Mucosa of stomach (tissue), 1 donor: Measurements from ENCODE around the gene CYP3A7.
"Not testable (repeated sequence)": the region's sequence is repeated elsewhere in the genome, so short reads cannot be mapped to it uniquely, and the experiment has no call there.

Experiments used
- H3K27me3 ChIP-seq: one replicate; pipeline ENCODE4 v1.7.0; 2013; ENCODE audit warnings: mild to moderate bottlenecking, low read length; ENCODE audit not compliant: control insufficient read depth, insufficient read depth
- H3K36me3 ChIP-seq: one replicate; pipeline ENCODE4 v1.7.0; 2013; ENCODE audit warnings: low read length; ENCODE audit not compliant: control insufficient read depth, insufficient read depth
- H3K4me1 ChIP-seq: one replicate; pipeline ENCODE4 v1.7.0; 2013; ENCODE audit warnings: mild to moderate bottlenecking, low read length; ENCODE audit not compliant: control insufficient read depth, insufficient read depth
- H3K4me3 ChIP-seq: one replicate; pipeline ENCODE4 v1.7.0; 2013; ENCODE audit warnings: low read length
- H3K9ac ChIP-seq: one replicate; pipeline ENCODE4 v1.7.0; 2013; ENCODE audit warnings: mild to moderate bottlenecking, low read length, moderate library complexity
- H3K9me3 ChIP-seq: one replicate; pipeline ENCODE4 v1.7.0; 2013; ENCODE audit warnings: mild to moderate bottlenecking, low read length, moderate library complexity; ENCODE audit not compliant: control insufficient read depth
- donor health status: Pancreatic carcinoma.

Gene CYP3A7

GRCh38 chr7:99693427-99694200 is 41.4 kb downstream of the CYP3A7 start:
- Histone ChIP-seq H3K36me3 (no peaks in the 10 kb centered on the region), H3K9ac (no peak overlapping the region), H3K27me3 (no peaks in the 10 kb centered on the region), H3K4me3 (no peak overlapping the region), H3K4me1 (peaks cover 27% of the 10 kb centered on the region), H3K9me3 (no peaks in the 10 kb centered on the region)

- no peaks in the 10 kb centered on the region for H3K27me3 ChIP-seq
- H3K36me3 ChIP-seq = no peaks in the 10 kb centered on the region
- H3K4me3 ChIP-seq = no peak overlapping the region
- H3K4me1 ChIP-seq = peaks cover 25% of the 10 kb centered on the region
- H3K9me3 ChIP-seq = no peaks in the 10 kb centered on the region
- H3K9ac ChIP-seq = no peak overlapping the region
These were observed 41.9 kb downstream of the CYP3A7 start for GRCh38 chr7:99693100-99693426.

GRCh38 chr7:99692563-99692962 is 42.4 kb downstream of the CYP3A7 start:
- H3K4me3 ChIP-seq, H3K9ac ChIP-seq: not testable (repeated sequence)

GRCh38 chr7:99691658-99692057 is 43.3 kb downstream of the CYP3A7 start:
- not testable (repeated sequence) for H3K4me3 ChIP-seq, H3K27me3 ChIP-seq
- peaks cover 18% of the 10 kb centered on the region for H3K4me1 ChIP-seq

More at GRCh38 chr7:99692563-99692962, 42.4 kb downstream of the CYP3A7 start:
- H3K9me3 ChIP-seq, H3K27me3 ChIP-seq, H3K36me3 ChIP-seq: not testable (repeated sequence)
- H3K4me1 ChIP-seq = peaks cover 20% of the 10 kb centered on the region

GRCh38 chr7:99690918-99691317 is 44.1 kb downstream of the CYP3A7 start:
- not testable (repeated sequence) for H3K9me3 ChIP-seq

More at GRCh38 chr7:99691658-99692057, 43.3 kb downstream of the CYP3A7 start:
- not testable (repeated sequence) for H3K9ac ChIP-seq, H3K36me3 ChIP-seq, H3K9me3 ChIP-seq

GRCh38 chr7:99685871-99686608 is 49.0 kb downstream of the CYP3A7 start:
- H3K36me3 ChIP-seq, H3K9me3 ChIP-seq, H3K4me1 ChIP-seq, H3K27me3 ChIP-seq, H3K9ac ChIP-seq, H3K4me3 ChIP-seq: not testable (repeated sequence)

More at GRCh38 chr7:99690918-99691317, 44.1 kb downstream of the CYP3A7 start:
- H3K27me3 ChIP-seq, H3K36me3 ChIP-seq, H3K4me3 ChIP-seq, H3K9ac ChIP-seq: not testable (repeated sequence)
- H3K4me1 ChIP-seq = peaks cover 22% of the 10 kb centered on the region

- H3K27me3 ChIP-seq = no peaks in the 10 kb centered on the region
- peaks cover 8% of the 10 kb centered on the region for H3K4me1 ChIP-seq
- no peaks in the 10 kb centered on the region for H3K36me3 ChIP-seq
- no peak overlapping the region for H3K9ac ChIP-seq
- H3K9me3 ChIP-seq = no peaks in the 10 kb centered on the region
- H3K4me3 ChIP-seq = no peak overlapping the region
These were observed 49.8 kb downstream of the CYP3A7 start for GRCh38 chr7:99685129-99685758.

GRCh38 chr7:99679400-99680191 is 55.4 kb downstream of the CYP3A7 start, which contains the start of gene CYP3A5:
Gene CYP3A5 (minus strand): TSS chr7:99679996. CDS start chr7:99679896, 100 bp downstream.
- H3K9me3 ChIP-seq = no peaks in the 10 kb centered on the region
- H3K9ac ChIP-seq = peak within 1 kb of the TSS; percentile 78
- H3K36me3 ChIP-seq = peaks cover 3% of the 10 kb centered on the region
- H3K4me1 ChIP-seq = peaks cover 20% of the 10 kb centered on the region
- peak within 1 kb of the TSS; percentile 61 for H3K4me3 ChIP-seq
- no peaks in the 10 kb centered on the region for H3K27me3 ChIP-seq

GRCh38 chr7:99679032-99679399 is 56.0 kb downstream of the CYP3A7 start:
- peak overlapping the region; percentile 78 for H3K9ac ChIP-seq
- peak overlapping the region; percentile 61 for H3K4me3 ChIP-seq
- H3K27me3 ChIP-seq = no peaks in the 10 kb centered on the region
- peaks cover 20% of the 10 kb centered on the region for H3K4me1 ChIP-seq
- no peaks in the 10 kb centered on the region for H3K9me3 ChIP-seq
- H3K36me3 ChIP-seq = peaks cover 3% of the 10 kb centered on the region

- Histone ChIP-seq H3K4me3 (peak overlapping the region; percentile 61), H3K36me3 (peaks cover 3% of the 10 kb centered on the region), H3K27me3 (no peaks in the 10 kb centered on the region), H3K4me1 (peaks cover 20% of the 10 kb centered on the region), H3K9me3 (no peaks in the 10 kb centered on the region), H3K9ac (peak overlapping the region; percentile 78)
These were observed 57.3 kb downstream of the CYP3A7 start for GRCh38 chr7:99677648-99678045.

GRCh38 chr7:99677013-99677647 is 57.9 kb downstream of the CYP3A7 start:
- no peaks in the 10 kb centered on the region for H3K9me3 ChIP-seq

More at GRCh38 chr7:99677013-99677647, 57.9 kb downstream of the CYP3A7 start:
- Histone ChIP-seq H3K4me1 (peaks cover 20% of the 10 kb centered on the region), H3K4me3 (peak overlapping the region; percentile 61), H3K27me3 (no peaks in the 10 kb centered on the region), H3K36me3 (peaks cover 3% of the 10 kb centered on the region), H3K9ac (peak overlapping the region; percentile 78)
